Testis (tissue), 2 donors: ENCODE results near the gene ESYT1.

Source experiments
- CTCF ChIP-seq, 3 experiments: fragments of 450-650 bp in 2 of 3; fragments of 200-600 bp in 1 of 3; sonication (generic) in 1 of 3; IDR thresholded peaks; one replicate each; pipeline ENCODE4 v1.5.1; 2016 to 2019; ENCODE audit warnings: antibody characterized with exemption in 3 of 3, mild to moderate bottlenecking in 2 of 3, moderate library complexity in 1 of 3
- POLR2A ChIP-seq: fragments of 450-650 bp; IDR thresholded peaks from one replicate; pipeline ENCODE4 v1.6.1; 2017; ENCODE audit warnings: antibody characterized with exemption, mild to moderate bottlenecking, moderate library complexity

- TF ChIP-seq CTCF (IDR thresholded peaks at IDR 0.05) (no peak), POLR2A (no peak)
These were observed 50.3 kb downstream of the ESYT1 start for GRCh38 chr12:56178347-56178746.
